GM12801 (cell line): ENCODE data around the gene UST.

Source experiments
- CTCF ChIP-seq: IDR thresholded peaks from one replicate; pipeline ENCODE4 v1.5.1; 2011; ENCODE audit warnings: control low read depth; ENCODE audit not compliant: insufficient read length; ENCODE audit errors: extremely low read depth

UST gene

GRCh38 chr6:148761527-148762011 is 14.7 kb downstream of the UST start:
- no peak for TF ChIP-seq CTCF

- no peak for TF ChIP-seq CTCF
These were observed 15.4 kb downstream of the UST start for GRCh38 chr6:148762231-148762630.

- TF ChIP-seq CTCF = no peak
These were observed 19.3 kb downstream of the UST start for GRCh38 chr6:148765898-148766808.

GRCh38 chr6:148768646-148769270 is 21.9 kb downstream of the UST start:
- TF ChIP-seq CTCF = no peak

GRCh38 chr6:148769304-148769968 is 22.6 kb downstream of the UST start:
- no peak for TF ChIP-seq CTCF

GRCh38 chr6:148770408-148771211 is 23.8 kb downstream of the UST start:
- TF ChIP-seq CTCF = no peak
